Epidermal melanocyte (primary cell): ENCODE measurements around the gene KRT8.
"Not testable (repeated sequence)": the region's sequence is repeated elsewhere in the genome, so short reads cannot be mapped to it uniquely, and the experiment has no call there.

ENCODE experiments used
- DNase-seq: peaks from one replicate; pipeline ENCODE4 v3.0.0; 2011; ENCODE audit warnings: low spot score; ENCODE audit not compliant: insufficient read length

Gene KRT8

GRCh38 chr12:52904509-52905300 lies at the start of gene KRT8:
Gene KRT8, minus strand, starts transcription at chr12:52905076. Its CDS starts 95 bp downstream, at chr12:52904981.
- DNase-seq = not testable (repeated sequence)

- no peak for DNase-seq
These were observed 48.4 kb upstream of the KRT8 start for GRCh38 chr12:52953181-52953841.

- no peak for DNase-seq
These were observed 47.4 kb upstream of the KRT8 start for GRCh38 chr12:52952076-52952801.

GRCh38 chr12:52951640-52952039 lies 46.8 kb upstream of the KRT8 start:
- DNase-seq = no peak

- DNase-seq = no peak
These were observed 46.2 kb upstream of the KRT8 start for GRCh38 chr12:52951126-52951525.

- no peak for DNase-seq
These were observed 45.7 kb upstream of the KRT8 start for GRCh38 chr12:52950553-52950952.

- DNase-seq = no peak
These were observed 44.8 kb upstream of the KRT8 start for GRCh38 chr12:52949413-52950331.

GRCh38 chr12:52947738-52948423 lies 43.0 kb upstream of the KRT8 start:
- no peak for DNase-seq

GRCh38 chr12:52946797-52947547 lies 42.1 kb upstream of the KRT8 start:
- DNase-seq = no peak

- DNase-seq = no peak
These were observed 41.5 kb upstream of the KRT8 start for GRCh38 chr12:52946334-52946733.

GRCh38 chr12:52945389-52946232 lies 40.7 kb upstream of the KRT8 start:
- DNase-seq = no peak

- no peak for DNase-seq
These were observed 40.0 kb upstream of the KRT8 start for GRCh38 chr12:52944683-52945388.

- no peak for DNase-seq
These were observed 38.0 kb upstream of the KRT8 start for GRCh38 chr12:52942901-52943181.

- no peak for DNase-seq
These were observed 37.4 kb upstream of the KRT8 start for GRCh38 chr12:52942066-52942900.

GRCh38 chr12:52929538-52929937 lies 24.7 kb upstream of the KRT8 start:
- DNase-seq = no peak

GRCh38 chr12:52927964-52928363 lies 23.1 kb upstream of the KRT8 start:
- no peak for DNase-seq

- DNase-seq = no peak
These were observed 21.8 kb upstream of the KRT8 start for GRCh38 chr12:52926596-52927234.
